Measurements from ENCODE around the gene MRPS6. TPM values are rescaled to one million over a fixed set of nuclear protein-coding genes. Genes with fewer than 3 reads are reported as not detected.

Gene MRPS6
- total RNA-seq, 4 donors from 2014 or later: 39.3 to 56.7 (median 45.8) TPM

GRCh38 chr21:34180826-34181359, 107.5 kb downstream of the MRPS6 start:
- TF ChIP-seq POLR2AphosphoS5 (IDR thresholded peaks at IDR 0.05) (no peak), CTCF (IDR thresholded peaks at IDR 0.05) (no peak), EP300 (IDR thresholded peaks at IDR 0.05) (no peak), POLR2A (IDR thresholded peaks at IDR 0.05) (no peak)
- H3K36me3 ChIP-seq: no peaks in the 10 kb centered on the region
- H3K27ac ChIP-seq: peak overlapping the region; percentile 4
- peaks cover 3% of the 10 kb centered on the region for H3K4me1 ChIP-seq
- H3K9me3 ChIP-seq: no peaks in the 10 kb centered on the region
- DNase-seq (ENCODE audit: low spot score in 2 of 2): no peak
- 55% methylated on average over 10 of the region's 10 CpGs for WGBS
- H3K27me3 ChIP-seq: no peaks in the 10 kb centered on the region
- H3K4me3 ChIP-seq: no peak overlapping the region

GRCh38 chr21:34181431-34182039, 108.2 kb downstream of the MRPS6 start:
- no peak for DNase-seq (ENCODE audit: low spot score in 2 of 2)

GRCh38 chr21:34182436-34182835, 109.1 kb downstream of the MRPS6 start:
- WGBS: 94% methylated on average over 3 of the region's 3 CpGs
- no peaks in the 10 kb centered on the region for H3K36me3 ChIP-seq
- H3K4me1 ChIP-seq: peaks cover 4% of the 10 kb centered on the region
- TF ChIP-seq POLR2AphosphoS5 (IDR thresholded peaks at IDR 0.05) (no peak), CTCF (IDR thresholded peaks at IDR 0.05) (no peak), POLR2A (IDR thresholded peaks at IDR 0.05) (no peak), EP300 (IDR thresholded peaks at IDR 0.05) (no peak)
- H3K4me3 ChIP-seq: no peak overlapping the region
- H3K27me3 ChIP-seq: no peaks in the 10 kb centered on the region
- DNase-seq (ENCODE audit: low spot score in 2 of 2): no peak
- no peaks in the 10 kb centered on the region for H3K9me3 ChIP-seq
- no peak overlapping the region for H3K27ac ChIP-seq

More at GRCh38 chr21:34181431-34182039, 108.2 kb downstream of the MRPS6 start:
- TF ChIP-seq POLR2AphosphoS5 (IDR thresholded peaks at IDR 0.05): no peak
- no peak for TF ChIP-seq CTCF (IDR thresholded peaks at IDR 0.05)
- no peak for TF ChIP-seq POLR2A (IDR thresholded peaks at IDR 0.05)
- no peak for TF ChIP-seq EP300 (IDR thresholded peaks at IDR 0.05)
- Histone ChIP-seq H3K4me1 (peaks cover 3% of the 10 kb centered on the region), H3K36me3 (no peaks in the 10 kb centered on the region), H3K27me3 (no peaks in the 10 kb centered on the region), H3K9me3 (no peaks in the 10 kb centered on the region), H3K4me3 (no peak overlapping the region), H3K27ac (no peak overlapping the region)
- 79% methylated on average over 8 of the region's 8 CpGs for WGBS

GRCh38 chr21:34183331-34183928, 110.1 kb downstream of the MRPS6 start:
- no peak for DNase-seq (ENCODE audit: low spot score in 2 of 2)
- 75% methylated on average over 5 of the region's 5 CpGs for WGBS

More at GRCh38 chr21:34183331-34183928, 110.1 kb downstream of the MRPS6 start:
- H3K27me3 ChIP-seq: no peaks in the 10 kb centered on the region
- H3K27ac ChIP-seq: no peak overlapping the region
- no peak for TF ChIP-seq EP300 (IDR thresholded peaks at IDR 0.05)
- TF ChIP-seq POLR2AphosphoS5 (IDR thresholded peaks at IDR 0.05): no peak
- no peak for TF ChIP-seq CTCF (IDR thresholded peaks at IDR 0.05)
- TF ChIP-seq POLR2A (IDR thresholded peaks at IDR 0.05): no peak
- no peaks in the 10 kb centered on the region for H3K36me3 ChIP-seq
- no peaks in the 10 kb centered on the region for H3K9me3 ChIP-seq
- no peak overlapping the region for H3K4me3 ChIP-seq
- peaks cover 8% of the 10 kb centered on the region for H3K4me1 ChIP-seq

Data from suprapubic skin (tissue), 4 donors.